ENCODE data around the gene PRRC1. TPM values are rescaled to one million over a fixed set of nuclear protein-coding genes. Genes with fewer than 3 reads are reported as not detected.

The PRRC1 gene
- total RNA-seq, 2 experiments from 2014 or later: 39.4 to 44.0 TPM

DNA sequence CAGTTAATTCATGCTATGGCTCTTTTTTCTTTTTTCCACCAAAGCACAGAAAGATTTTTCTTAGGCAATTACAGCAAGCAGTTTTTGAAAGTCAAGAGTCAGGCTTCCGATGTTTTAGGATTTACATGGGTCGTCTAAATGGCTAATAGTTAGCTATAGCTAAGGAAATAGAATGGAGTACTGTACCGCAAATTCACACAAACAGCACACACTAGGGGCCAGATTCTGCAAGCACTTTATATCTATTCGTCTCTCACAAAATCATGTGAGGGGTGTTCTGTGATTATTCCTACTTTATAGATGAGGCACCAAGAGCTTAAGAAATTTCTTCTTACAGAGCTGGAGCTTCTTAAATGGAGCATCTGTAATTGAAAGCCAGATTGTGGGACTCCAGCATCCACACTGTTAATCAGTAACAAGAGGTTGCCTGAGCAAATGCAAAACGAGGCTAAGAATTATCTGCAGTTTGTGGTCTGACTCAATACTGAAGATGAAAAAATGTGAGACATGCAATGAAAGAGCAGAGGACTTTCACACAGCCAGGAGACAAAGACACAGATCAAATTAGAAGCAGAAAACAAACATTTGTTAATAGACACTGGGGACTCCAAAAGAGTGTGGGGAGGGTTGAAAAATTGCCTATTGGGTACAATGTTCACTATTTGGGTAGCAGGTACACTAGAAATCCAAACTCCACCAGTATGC is 68.8 kb downstream of the PRRC1 start:
- Mint-ChIP-seq H3K4me1 (ENCODE audit: low read depth) (peaks cover 4% of the 10 kb centered on the region), H3K4me3 (no peak overlapping the region), H3K27ac (no peak overlapping the region), H3K27me3 (peaks cover 12% of the 10 kb centered on the region), H3K36me3 (no peaks in the 10 kb centered on the region), H3K9me3 (no peaks in the 10 kb centered on the region)
- intact Hi-C loops (cut with micrococcal nuclease): no loop called here
- DNase-seq: no peak
- POLR2A ChIA-PET: no interaction called here
- CTCF ChIA-PET: no interaction called here

GRCh38 chr5:127586811-127587210 is 69.4 kb downstream of the PRRC1 start:
- Mint-ChIP-seq H3K27ac (no peak overlapping the region), H3K4me1 (ENCODE audit: low read depth) (peaks cover 4% of the 10 kb centered on the region), H3K4me3 (no peak overlapping the region), H3K36me3 (no peaks in the 10 kb centered on the region), H3K27me3 (peaks cover 9% of the 10 kb centered on the region), H3K9me3 (no peaks in the 10 kb centered on the region)
- DNase-seq: no peak
- intact Hi-C loops (cut with micrococcal nuclease): no loop called here
- ChIA-PET POLR2A (no interaction called here), CTCF (no interaction called here)

DNA sequence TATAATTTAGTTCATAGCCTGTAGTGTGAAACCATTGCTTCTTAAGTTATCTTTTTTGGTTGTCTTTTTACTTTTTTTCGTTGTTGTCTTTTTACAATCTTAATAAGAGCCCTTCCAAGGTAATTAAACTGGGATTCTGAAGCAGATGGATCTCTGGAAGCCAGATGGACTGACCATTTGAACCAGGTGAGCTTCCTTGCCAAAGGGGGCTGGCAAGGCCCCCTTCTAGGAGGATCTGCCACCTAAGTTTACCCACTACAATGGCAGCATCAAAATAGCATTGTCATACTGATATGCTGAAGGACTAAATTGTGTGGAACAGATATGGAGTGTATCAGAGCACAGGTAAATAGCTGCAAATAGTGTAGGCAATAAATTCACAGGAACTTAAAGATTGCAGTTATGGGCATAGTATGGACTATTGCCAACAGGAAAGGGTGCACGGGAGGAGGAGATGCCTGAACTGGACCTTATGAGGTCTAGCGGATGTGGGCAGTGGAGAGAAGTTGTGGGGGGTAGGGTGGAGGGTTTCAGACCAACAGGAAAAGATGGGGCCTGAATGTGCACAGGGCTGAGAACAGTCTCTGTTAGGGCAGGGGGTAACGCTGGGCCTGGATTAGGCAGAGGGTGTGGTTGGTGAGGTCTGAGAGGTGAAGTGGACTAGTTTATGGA is 69.9 kb downstream of the PRRC1 start:
- POLR2A ChIA-PET: no interaction called here
- DNase-seq: no peak
- peaks cover 9% of the 10 kb centered on the region for H3K27me3 Mint-ChIP-seq
- H3K4me1 Mint-ChIP-seq (ENCODE audit: low read depth): peaks cover 4% of the 10 kb centered on the region
- no peaks in the 10 kb centered on the region for H3K9me3 Mint-ChIP-seq
- no peaks in the 10 kb centered on the region for H3K36me3 Mint-ChIP-seq
- CTCF ChIA-PET: no interaction called here
- H3K4me3 Mint-ChIP-seq: no peak overlapping the region
- intact Hi-C loops (cut with micrococcal nuclease): no loop called here
- no peak overlapping the region for H3K27ac Mint-ChIP-seq

DNA sequence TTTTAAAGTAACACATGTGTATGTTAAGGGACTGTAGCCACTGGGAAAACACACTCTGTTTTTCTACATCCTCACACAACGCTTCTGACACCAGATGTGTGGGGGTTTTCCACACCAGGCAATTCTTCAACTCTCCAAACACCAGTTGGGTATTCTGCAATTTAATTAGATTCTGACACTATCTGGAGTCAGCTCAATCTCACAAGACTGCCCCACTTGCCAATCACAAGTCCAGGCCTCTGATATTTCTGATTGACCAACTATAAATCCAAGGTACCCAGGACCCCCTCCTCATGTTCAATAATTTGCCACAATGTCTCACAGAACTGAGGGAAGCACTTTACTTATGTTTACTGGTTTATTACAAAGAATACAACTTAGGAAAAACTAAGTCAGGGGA is 70.9 kb downstream of the PRRC1 start:
- Mint-ChIP-seq H3K4me1 (ENCODE audit: low read depth) (peaks cover 4% of the 10 kb centered on the region), H3K4me3 (no peak overlapping the region), H3K27ac (no peak overlapping the region), H3K9me3 (no peaks in the 10 kb centered on the region), H3K27me3 (peaks cover 9% of the 10 kb centered on the region), H3K36me3 (no peaks in the 10 kb centered on the region)
- intact Hi-C loops (cut with micrococcal nuclease): no loop called here
- ChIA-PET POLR2A (no interaction called here), CTCF (no interaction called here)
- no peak for DNase-seq

DNA sequence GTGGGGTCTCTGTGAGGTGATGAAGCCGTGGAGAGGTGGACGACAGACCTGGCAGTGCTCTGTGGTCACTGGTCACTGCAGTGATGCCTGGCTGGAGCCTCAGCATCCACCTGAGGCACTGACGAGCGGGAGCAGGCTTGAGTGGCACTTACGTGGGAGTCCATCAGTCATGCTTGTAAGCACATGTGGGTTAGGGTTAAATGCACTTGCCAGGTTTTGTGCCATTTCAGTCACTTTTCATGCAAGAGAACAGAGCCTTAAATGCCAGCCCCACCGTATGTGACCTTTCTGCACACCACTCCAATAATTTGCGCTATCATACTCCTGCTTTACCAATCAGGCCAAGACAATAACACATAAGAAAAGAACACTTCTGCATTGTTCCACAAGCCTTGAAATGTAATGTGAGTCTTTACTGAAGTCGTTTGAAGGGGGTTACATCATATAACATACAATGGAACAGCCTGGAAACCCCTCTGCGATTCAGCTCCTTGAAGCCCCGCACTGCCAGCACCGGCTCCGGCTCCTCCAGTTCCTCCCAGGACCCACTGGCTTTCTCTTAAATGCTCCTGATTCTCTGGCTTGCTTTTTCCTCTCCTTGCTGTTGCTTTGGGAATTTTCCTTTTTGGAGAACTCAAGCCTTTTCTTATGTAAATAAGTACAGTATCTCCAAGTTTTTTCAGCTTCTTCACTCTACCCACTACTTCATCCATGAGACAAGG is 72.0 kb downstream of the PRRC1 start:
- Mint-ChIP-seq H3K27me3 (peaks cover 9% of the 10 kb centered on the region), H3K27ac (no peak overlapping the region), H3K4me1 (ENCODE audit: low read depth) (peaks cover 4% of the 10 kb centered on the region), H3K4me3 (no peak overlapping the region), H3K9me3 (no peaks in the 10 kb centered on the region), H3K36me3 (no peaks in the 10 kb centered on the region)
- ChIA-PET CTCF (interaction anchor here (0.5 to 1.0 kb wide), 2 partner anchors 609 to 836 kb away, joined by 3 read pairs; no protein-coding TSS in a partner anchor), POLR2A (no interaction called here)
- DNase-seq: no peak
- intact Hi-C loops (cut with micrococcal nuclease): no loop called here

DNA sequence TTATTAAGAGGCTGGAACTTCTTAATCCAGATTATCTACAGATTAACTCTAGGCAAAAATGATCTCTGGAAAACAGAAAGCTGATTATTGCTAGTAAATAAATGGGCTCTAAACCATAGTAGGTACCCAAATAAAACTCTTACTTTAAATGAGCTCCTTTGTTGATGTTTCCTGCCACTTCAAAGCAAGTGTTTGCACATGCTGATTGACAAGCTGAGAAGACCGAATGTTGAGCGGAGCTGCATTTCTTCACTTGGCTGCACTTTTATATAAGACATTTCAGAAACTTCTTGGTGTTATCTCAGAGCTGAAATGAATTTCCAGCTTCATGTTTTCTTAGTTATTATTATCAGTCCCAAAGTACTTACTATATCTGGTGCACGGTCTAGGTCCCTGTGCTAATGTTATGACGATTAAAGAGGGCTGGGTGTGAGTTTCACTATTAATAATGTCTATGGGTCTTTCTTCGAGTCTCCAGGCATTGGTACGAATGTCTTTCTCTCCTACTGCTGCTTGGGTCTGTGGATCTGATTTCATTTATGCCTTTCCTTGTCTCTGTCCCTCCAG is 72.8 kb downstream of the PRRC1 start:
- Mint-ChIP-seq H3K27me3 (peaks cover 9% of the 10 kb centered on the region), H3K27ac (no peak overlapping the region), H3K9me3 (no peaks in the 10 kb centered on the region), H3K4me3 (no peak overlapping the region), H3K4me1 (ENCODE audit: low read depth) (peaks cover 4% of the 10 kb centered on the region), H3K36me3 (no peaks in the 10 kb centered on the region)
- intact Hi-C loops (cut with micrococcal nuclease): no loop called here
- ChIA-PET POLR2A (no interaction called here), CTCF (interaction anchor here (1.0 kb wide), 1 partner anchor 608 kb away, joined by 3 read pairs; no protein-coding TSS in a partner anchor)
- DNase-seq: no peak

DNA sequence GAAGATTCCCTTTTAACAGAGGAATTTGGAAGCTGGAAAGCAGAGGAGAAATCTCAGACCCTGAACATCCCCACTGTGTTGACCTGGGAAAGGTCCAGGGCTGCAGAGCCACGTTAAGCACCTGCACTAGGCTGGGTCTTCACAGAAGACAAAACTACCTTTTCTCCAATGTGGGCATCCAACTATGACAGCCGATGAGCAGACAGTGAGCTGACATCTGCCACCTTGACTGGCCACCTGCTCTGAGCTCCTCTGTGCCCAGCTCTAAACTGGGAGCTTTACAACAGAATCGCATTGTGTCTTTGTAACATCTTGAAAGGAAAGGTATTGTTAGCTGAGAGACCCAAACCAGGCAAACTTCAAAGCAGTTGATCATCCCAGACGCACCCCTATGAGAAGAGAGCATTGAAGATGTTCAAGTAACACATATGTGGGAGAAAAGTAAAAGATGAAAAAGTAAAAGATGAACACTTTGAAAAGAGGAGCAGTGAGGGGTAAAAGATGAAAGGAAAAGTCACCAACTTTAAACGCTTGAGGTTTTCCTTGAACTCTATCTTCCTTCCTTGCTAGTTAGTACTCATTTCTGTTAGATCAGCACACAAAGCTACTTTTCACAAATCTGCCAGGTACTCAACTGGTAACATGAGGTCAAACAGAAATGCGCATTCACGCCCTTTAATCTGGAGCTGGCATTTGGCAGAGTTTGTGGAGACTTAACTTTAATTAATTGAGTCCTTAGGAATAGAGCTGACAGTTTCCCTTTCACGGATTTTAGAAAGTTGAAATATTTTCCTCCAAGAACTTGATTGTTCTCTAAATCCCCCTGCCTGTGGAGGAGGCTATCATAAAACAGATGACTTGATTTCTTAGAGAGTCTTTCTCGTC is 78.3 kb downstream of the PRRC1 start:
- no peaks in the 10 kb centered on the region for H3K9me3 Mint-ChIP-seq
- ChIA-PET CTCF (no interaction called here), POLR2A (no interaction called here)
- DNase-seq: no peak
- H3K4me1 Mint-ChIP-seq (ENCODE audit: low read depth): peaks cover 5% of the 10 kb centered on the region
- H3K27me3 Mint-ChIP-seq: no peaks in the 10 kb centered on the region
- intact Hi-C loops (cut with micrococcal nuclease): no loop called here
- H3K27ac Mint-ChIP-seq: no peak overlapping the region
- H3K4me3 Mint-ChIP-seq: no peak overlapping the region
- H3K36me3 Mint-ChIP-seq: no peaks in the 10 kb centered on the region

GRCh38 chr5:127596501-127596900 is 79.1 kb downstream of the PRRC1 start:
- CTCF ChIA-PET: no interaction called here
- no peak for DNase-seq
- Mint-ChIP-seq H3K27me3 (no peaks in the 10 kb centered on the region), H3K36me3 (no peaks in the 10 kb centered on the region), H3K27ac (no peak overlapping the region), H3K4me1 (ENCODE audit: low read depth) (peaks cover 5% of the 10 kb centered on the region), H3K9me3 (no peaks in the 10 kb centered on the region), H3K4me3 (no peak overlapping the region)
- intact Hi-C loops (cut with micrococcal nuclease): no loop called here
- POLR2A ChIA-PET: no interaction called here

DNA sequence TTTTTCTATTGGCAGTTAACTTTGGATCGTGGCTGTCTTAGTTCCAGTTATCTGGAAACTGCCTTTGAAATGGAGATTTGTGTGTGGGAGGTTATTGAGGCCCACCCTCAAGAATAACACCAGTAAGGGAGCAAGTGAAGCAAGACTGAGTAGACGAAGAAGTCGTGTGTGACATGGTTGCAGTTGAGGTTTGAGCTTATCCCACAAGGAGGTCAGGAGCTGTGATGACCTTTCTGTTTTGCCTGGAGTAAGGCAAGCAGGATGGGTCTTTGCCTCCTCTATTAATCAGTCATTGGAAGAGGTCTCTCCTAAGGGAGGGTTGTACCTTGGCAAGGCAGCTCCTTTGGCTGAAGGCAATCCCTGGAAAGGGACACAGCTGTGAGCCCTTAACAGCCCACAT is 81.9 kb downstream of the PRRC1 start:
- CTCF ChIA-PET: no interaction called here
- intact Hi-C loops (cut with micrococcal nuclease): no loop called here
- POLR2A ChIA-PET: no interaction called here
- no peaks in the 10 kb centered on the region for H3K36me3 Mint-ChIP-seq
- no peaks in the 10 kb centered on the region for H3K9me3 Mint-ChIP-seq
- no peak overlapping the region for H3K4me3 Mint-ChIP-seq
- peaks cover 9% of the 10 kb centered on the region for H3K4me1 Mint-ChIP-seq (ENCODE audit: low read depth)
- DNase-seq: no peak
- H3K27ac Mint-ChIP-seq: no peak overlapping the region
- peaks cover 8% of the 10 kb centered on the region for H3K27me3 Mint-ChIP-seq

DNA sequence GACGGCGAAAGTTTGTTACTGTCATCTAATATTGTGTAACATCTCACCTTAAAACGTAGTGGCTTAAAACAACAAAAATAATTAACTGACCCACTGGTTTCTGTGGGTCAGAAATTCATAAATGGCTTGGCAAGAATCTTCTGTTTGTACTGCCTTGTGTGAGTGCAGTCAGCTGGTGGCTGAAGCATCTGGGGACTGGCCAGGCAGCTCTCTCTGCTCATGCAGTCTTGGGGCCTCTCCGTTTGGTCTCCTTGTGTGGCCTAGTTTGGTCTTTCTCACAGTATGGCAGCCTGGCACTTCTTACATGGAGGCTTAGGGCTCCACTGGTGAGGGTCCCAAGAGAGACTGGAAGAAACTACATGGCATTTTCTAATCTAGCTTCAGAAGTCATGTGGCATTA is 82.4 kb downstream of the PRRC1 start:
- Mint-ChIP-seq H3K27ac (no peak overlapping the region), H3K4me3 (no peak overlapping the region), H3K27me3 (peaks cover 8% of the 10 kb centered on the region), H3K4me1 (ENCODE audit: low read depth) (peaks cover 9% of the 10 kb centered on the region), H3K36me3 (no peaks in the 10 kb centered on the region), H3K9me3 (no peaks in the 10 kb centered on the region)
- ChIA-PET POLR2A (no interaction called here), CTCF (no interaction called here)
- intact Hi-C loops (cut with micrococcal nuclease): no loop called here
- no peak for DNase-seq

- no peaks in the 10 kb centered on the region for H3K9me3 Mint-ChIP-seq
- no peak overlapping the region for H3K4me3 Mint-ChIP-seq
- H3K27ac Mint-ChIP-seq: no peak overlapping the region
- peaks cover 8% of the 10 kb centered on the region for H3K27me3 Mint-ChIP-seq
- no peak for DNase-seq
- ChIA-PET POLR2A (no interaction called here), CTCF (no interaction called here)
- intact Hi-C loops (cut with micrococcal nuclease): no loop called here
- H3K36me3 Mint-ChIP-seq: no peaks in the 10 kb centered on the region
- peaks cover 4% of the 10 kb centered on the region for H3K4me1 Mint-ChIP-seq (ENCODE audit: low read depth)
Measured at GRCh38 chr5:127601111-127601510, 83.7 kb downstream of the PRRC1 start.

DNA sequence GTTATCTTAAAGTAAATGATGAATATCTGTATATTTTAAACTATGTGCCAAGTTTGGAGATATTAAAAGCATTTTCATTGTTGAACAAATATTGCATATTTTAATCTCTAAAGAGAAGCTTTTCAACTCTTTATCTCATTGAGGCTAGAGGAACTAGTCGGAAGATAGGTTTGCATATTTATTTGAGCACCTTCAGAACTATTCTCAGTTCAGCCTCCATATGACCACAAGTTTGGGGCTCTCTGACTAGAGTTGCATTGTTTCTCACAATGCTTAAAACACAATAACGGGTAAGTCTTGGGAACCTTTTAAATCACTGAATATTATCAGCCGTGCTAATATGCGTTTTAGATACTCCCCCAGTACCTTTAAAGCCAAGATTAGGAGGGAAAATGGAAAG is 84.2 kb downstream of the PRRC1 start:
- intact Hi-C loops (cut with micrococcal nuclease): no loop called here
- DNase-seq: no peak
- Mint-ChIP-seq H3K27me3 (peaks cover 8% of the 10 kb centered on the region), H3K36me3 (no peaks in the 10 kb centered on the region), H3K4me1 (ENCODE audit: low read depth) (peaks cover 4% of the 10 kb centered on the region), H3K9me3 (no peaks in the 10 kb centered on the region), H3K4me3 (no peak overlapping the region), H3K27ac (no peak overlapping the region)
- CTCF ChIA-PET: no interaction called here
- POLR2A ChIA-PET: no interaction called here
